ENCODE results near the gene CXXC5.

The CXXC5 gene

GRCh38 chr5:139675213-139675612, 27.1 kb downstream of the CXXC5 start:
- TF ChIP-seq, protein P1, sequence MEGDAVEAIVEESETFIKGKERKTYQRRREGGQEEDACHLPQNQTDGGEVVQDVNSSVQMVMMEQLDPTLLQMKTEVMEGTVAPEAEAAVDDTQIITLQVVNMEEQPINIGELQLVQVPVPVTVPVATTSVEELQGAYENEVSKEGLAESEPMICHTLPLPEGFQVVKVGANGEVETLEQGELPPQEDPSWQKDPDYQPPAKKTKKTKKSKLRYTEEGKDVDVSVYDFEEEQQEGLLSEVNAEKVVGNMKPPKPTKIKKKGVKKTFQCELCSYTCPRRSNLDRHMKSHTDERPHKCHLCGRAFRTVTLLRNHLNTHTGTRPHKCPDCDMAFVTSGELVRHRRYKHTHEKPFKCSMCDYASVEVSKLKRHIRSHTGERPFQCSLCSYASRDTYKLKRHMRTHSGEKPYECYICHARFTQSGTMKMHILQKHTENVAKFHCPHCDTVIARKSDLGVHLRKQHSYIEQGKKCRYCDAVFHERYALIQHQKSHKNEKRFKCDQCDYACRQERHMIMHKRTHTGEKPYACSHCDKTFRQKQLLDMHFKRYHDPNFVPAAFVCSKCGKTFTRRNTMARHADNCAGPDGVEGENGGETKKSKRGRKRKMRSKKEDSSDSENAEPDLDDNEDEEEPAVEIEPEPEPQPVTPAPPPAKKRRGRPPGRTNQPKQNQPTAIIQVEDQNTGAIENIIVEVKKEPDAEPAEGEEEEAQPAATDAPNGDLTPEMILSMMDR (IDR thresholded peaks at IDR 0.05), result no peak

DNA sequence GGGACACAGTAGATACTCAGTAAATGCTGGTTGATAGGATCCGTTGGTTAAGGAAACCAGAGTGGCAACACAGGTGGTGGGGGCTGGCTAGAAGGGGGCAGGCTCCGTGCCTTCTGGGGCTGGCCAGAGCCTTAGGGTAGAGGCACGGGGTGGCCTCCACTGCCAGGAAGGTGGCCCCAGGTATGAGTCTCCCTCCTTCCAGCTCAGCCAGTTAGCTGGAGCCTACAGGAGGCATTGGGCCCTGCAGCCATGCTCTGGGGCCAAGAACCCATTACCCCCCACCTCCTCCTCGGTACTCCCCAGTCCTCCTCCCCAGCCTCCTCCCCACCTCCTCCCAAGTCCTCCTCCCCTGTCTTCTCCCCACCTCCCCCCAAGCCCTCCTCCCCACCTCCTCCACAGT, 27.7 kb downstream of the CXXC5 start:
- TF ChIP-seq, protein P1 (IDR thresholded peaks at IDR 0.05), result no peak

GRCh38 chr5:139676406-139676805, 28.3 kb downstream of the CXXC5 start:
- TF ChIP-seq, protein P1 (IDR thresholded peaks at IDR 0.05), result no peak

GRCh38 chr5:139676951-139677735, 29.0 kb downstream of the CXXC5 start:
- TF ChIP-seq, protein P1 (IDR thresholded peaks at IDR 0.05), result no peak

DNA sequence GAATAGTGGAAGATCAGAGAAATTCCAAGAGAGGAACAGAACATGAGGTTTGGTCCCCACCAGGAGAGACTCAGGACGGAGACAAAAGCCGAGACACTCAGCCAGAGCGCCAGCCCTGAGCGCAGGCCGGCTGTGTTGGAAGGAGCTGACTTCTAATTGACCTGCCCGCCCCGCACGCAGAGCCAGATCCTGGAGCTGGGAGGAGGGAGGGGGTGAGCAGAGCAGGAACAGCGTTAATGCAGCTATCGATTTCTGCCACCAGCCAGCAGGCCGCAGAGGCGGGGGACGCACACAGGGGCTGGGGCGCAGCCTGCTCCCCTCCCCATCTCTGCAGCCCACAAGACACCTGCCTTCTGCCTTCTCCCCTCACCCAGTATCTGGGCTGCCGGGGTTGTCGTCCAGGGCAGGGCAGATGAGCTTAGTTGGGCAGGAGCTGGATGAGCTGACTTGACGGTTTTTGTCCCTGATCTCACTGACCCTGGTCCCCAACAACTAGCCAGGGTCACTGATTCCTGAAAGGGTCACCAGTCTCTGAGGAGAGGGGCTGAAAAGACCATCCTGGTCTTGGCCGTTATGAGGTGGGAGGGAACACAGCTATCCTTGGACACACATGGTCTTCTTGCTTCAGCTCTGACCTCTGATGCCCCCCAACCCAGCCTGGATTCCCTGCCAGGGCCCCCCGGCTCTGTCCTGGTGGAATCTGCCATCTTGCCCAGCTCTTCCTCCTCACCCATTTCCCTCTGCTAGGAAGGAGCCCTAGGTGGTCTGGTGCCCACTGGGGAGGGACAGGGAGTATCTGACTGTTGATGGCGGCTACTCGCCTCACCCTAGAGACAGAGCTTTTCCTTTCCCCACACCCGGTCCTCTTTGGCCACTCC, 29.8 kb downstream of the CXXC5 start:
- TF ChIP-seq, protein P1 (IDR thresholded peaks at IDR 0.05), result no peak

GRCh38 chr5:139678751-139679750, 30.9 kb downstream of the CXXC5 start:
- TF ChIP-seq, protein P1 (IDR thresholded peaks at IDR 0.05), result no peak
